Motor neuron (in vitro differentiated cells): ENCODE results near the gene CDC42BPB. TPM values are rescaled to one million over a fixed set of nuclear protein-coding genes. Genes with fewer than 3 reads are reported as not detected.
A peak's percentile ranks its signal among the peaks of the same experiment; 100 is the strongest.
"Not testable (repeated sequence)": the region's sequence is repeated elsewhere in the genome, so short reads cannot be mapped to it uniquely, and the experiment has no call there.

Experiments
- ATAC-seq, 8 experiments: fragments of 200-7000 bp; cut with Tn5 transposase; replicated peaks in 6 of 8; 2 replicates each; pipeline ENCODE4 v1.8.0; 2021; ENCODE audit warnings: mild to moderate bottlenecking in 8 of 8, moderate library complexity in 8 of 8
- H3K27ac ChIP-seq, 2 donors: fragments of 250-450 bp; sonication (Bioruptor Pico); 2 replicates each; pipeline ENCODE4 v1.9.0; 2021; ENCODE audit warnings: antibody characterized with exemption in 2 of 2, mild to moderate bottlenecking in 2 of 2, moderate library complexity in 1 of 2
- H3K4me1 ChIP-seq, 2 donors: fragments of 250-450 bp; sonication (Bioruptor Pico); replicated peaks in 1 of 2; 2 replicates each; pipeline ENCODE4 v1.6.1; 2021; ENCODE audit warnings: antibody characterized with exemption in 2 of 2, mild to moderate bottlenecking in 2 of 2, moderate library complexity in 1 of 2
- H3K4me3 ChIP-seq, 5 donors: fragments of 250-450 bp; sonication (Bioruptor Pico); 2 replicates each; pipeline ENCODE4 v1.9.0; 2021; ENCODE audit warnings: antibody characterized with exemption in 5 of 5, mild to moderate bottlenecking in 5 of 5, moderate library complexity in 4 of 5
- WGBS, 10 experiments: fragments of 450-650 bp; shearing (Covaris generic); methylation state at CpG; one replicate each; pipeline ENCODE4 v1.0.0; 2022; 5-methylcytosine and 5-hydroxymethylcytosine counted together
- in situ Hi-C, 9 experiments: fragments of 400-800 bp; cut with MboI; loops; one replicate each; pipeline ENCODE4 v1.15.0; 2021; ENCODE audit warnings: low sequenced_read_pairs in 9 of 9, low pct_unique_long_range_greater_than_20kb in 2 of 9; ENCODE audit not compliant: unreplicated experiment in 9 of 9
- total RNA-seq, 8 experiments: library from RNA; unstranded; fragments of 300-600 nt; gene quantifications; 2 replicates each; pipeline versions ENCODE4 v1.2.3 to v1.2.4, GENCODE V29; 2022

Gene CDC42BPB
- total RNA-seq, 8 experiments from 2014 or later, result 36.9 to 102 (median 56.4) TPM

DNA sequence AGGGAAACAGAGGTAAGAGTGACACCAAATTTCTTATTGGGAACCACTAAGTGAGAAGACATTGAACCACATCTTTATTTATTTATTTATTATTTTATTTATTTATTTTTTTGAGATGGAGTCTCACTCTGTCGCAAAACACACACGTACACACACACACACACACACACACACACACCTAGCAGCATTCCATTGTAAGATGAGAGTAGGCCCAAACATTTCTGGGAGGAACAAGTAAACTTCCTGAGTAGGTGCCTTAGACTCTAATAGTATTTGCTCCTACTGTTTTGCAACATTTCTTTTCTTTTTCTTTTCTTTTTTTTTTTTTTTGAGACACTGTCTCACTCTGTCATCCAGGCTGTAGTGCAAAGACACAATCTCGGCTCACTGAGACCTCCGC is 7.1 kb upstream of the CDC42BPB start:
- no peak overlapping the region for H3K27ac ChIP-seq
- H3K4me3 ChIP-seq, result no peak overlapping the region
- 77 to 100% (median 91%) methylated on average over 2 to 4 of the region's 4 CpGs; no CpG with 5 or more reads in 3 of the 10 experiments for WGBS, 10 experiments
- in situ Hi-C loops, result no loop called here
- no peak for ATAC-seq
- H3K4me1 ChIP-seq, result no peaks in the 10 kb centered on the region

- no peak overlapping the region for H3K4me3 ChIP-seq
- in situ Hi-C loops, result no loop called here
- no peak for ATAC-seq
- no peak overlapping the region for H3K27ac ChIP-seq
- 60 to 83% (median 67%) methylated on average over 1 to 5 of the region's 6 CpGs; no CpG with 5 or more reads in 4 of the 10 experiments for WGBS, 10 experiments
- peaks cover 7 to 10% of the 10 kb centered on the region in 2 donors for H3K4me1 ChIP-seq
These were observed 4.2 kb upstream of the CDC42BPB start for GRCh38 chr14:103061482-103061976.

GRCh38 chr14:103059556-103059955 is 2.2 kb upstream of the CDC42BPB start:
- H3K27ac ChIP-seq, result no peak overlapping the region
- no peak overlapping the region for H3K4me3 ChIP-seq
- in situ Hi-C loops, result no loop called here
- no peak for ATAC-seq
- peaks cover 14 to 19% of the 10 kb centered on the region in 2 donors for H3K4me1 ChIP-seq
- WGBS, 10 experiments, result 71 to 100% (median 77%) methylated on average over 1 to 3 of the region's 5 CpGs; no CpG with 5 or more reads in 5 of the 10 experiments

- H3K4me3 ChIP-seq, result peak overlapping the region; percentile 67 to 93 (median 84)
- H3K4me1 ChIP-seq, result peaks cover 14 to 19% of the 10 kb centered on the region in 2 donors
- peak; percentile 0 to 19 (median 5) for ATAC-seq
- WGBS, 10 experiments, result 23 to 100% (median 63%) methylated on average over 1 to 11 of the region's 39 CpGs; no CpG with 5 or more reads in 2 of the 10 experiments
- H3K27ac ChIP-seq, result peak overlapping the region in 1 of 2 donors; percentile 26
- in situ Hi-C loops, result no loop called here
These were observed 1.1 kb upstream of the CDC42BPB start for GRCh38 chr14:103058164-103059055.

DNA sequence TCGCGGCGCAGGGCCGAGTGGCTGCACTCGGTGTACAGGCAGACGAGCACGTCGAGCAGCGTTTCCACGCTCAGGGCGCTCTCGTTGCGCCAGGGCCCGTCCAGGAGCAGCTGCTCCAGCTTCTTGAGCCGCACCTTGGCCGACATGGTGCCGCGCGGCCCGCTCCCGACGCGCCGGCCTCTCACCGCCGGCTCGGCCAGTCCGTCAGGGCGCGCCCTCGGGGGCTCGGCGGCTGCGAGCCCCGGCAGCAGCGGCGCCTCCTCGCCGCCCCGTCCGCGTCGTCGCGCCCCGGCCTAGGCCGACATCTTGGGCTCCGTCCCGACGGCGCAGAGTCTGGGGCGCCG is 349 bp downstream of the CDC42BPB start:
- peak in 4 of 8 experiments; percentile 8 to 29 (median 26) for ATAC-seq
- WGBS, 10 experiments, result 0% methylated on average over 1 to 21 of the region's 53 CpGs; no CpG with 5 or more reads in 8 of the 10 experiments
- H3K27ac ChIP-seq, result peak overlapping the region; percentile 77 to 85

DNA sequence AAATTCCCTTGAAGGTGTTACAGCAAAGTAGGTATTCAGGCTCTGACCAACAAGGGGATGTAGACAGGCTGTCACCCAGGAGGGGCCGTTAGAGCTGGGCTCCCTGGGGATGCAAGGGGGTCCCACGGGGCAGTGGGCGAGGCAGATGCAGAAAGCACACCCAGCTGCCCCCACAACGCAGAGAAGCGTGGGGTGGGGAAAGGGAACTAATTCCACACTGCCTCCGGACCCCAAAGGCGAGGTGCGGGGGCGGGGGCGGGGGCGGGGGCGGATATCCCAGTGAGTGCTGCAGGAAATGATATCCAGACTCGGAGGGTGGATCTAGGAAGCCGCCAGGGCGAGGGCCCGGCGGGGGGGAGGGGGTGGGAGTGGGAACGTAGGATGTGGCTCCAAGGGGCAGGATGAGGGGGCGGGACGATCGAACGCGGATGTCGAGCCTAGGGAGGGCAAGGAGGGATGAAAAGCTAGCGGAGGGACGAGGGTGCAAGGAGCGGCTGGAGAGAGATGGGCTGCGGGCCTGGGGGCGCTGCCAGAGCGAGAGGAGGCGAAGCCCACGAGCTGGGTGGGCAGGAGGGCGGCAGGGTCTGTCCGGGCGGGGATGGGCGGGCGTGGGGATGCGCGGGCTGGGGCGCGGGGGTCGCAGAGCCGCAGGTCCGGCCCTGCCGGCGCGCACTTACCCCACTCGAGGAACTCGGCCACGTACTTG is 874 bp downstream of the CDC42BPB start:
- in situ Hi-C loops, result no loop called here
- Histone ChIP-seq H3K27ac (peak overlapping the region; percentile 77 to 85), H3K4me1 (peaks cover 14 to 19% of the 10 kb centered on the region in 2 donors), H3K4me3 (peak overlapping the region; percentile 67 to 93 (median 84))
- peak in 7 of 8 experiments; percentile 0 to 25 (median 6) for ATAC-seq
- WGBS, 10 experiments, result 0% methylated on average over 1 of the region's 50 CpGs; no CpG with 5 or more reads in 9 of the 10 experiments

More for the DNA sequence above, 349 bp downstream of the CDC42BPB start:
- H3K4me3 ChIP-seq, result peak overlapping the region; percentile 67 to 93 (median 84)
- H3K4me1 ChIP-seq, result peaks cover 14 to 19% of the 10 kb centered on the region in 2 donors
- in situ Hi-C loops, result no loop called here

- Histone ChIP-seq H3K4me1 (peaks cover 14 to 19% of the 10 kb centered on the region in 2 donors), H3K27ac (no peak overlapping the region), H3K4me3 (peak overlapping the region; percentile 67 to 93 (median 84))
- ATAC-seq, result no peak
- in situ Hi-C loops, result no loop called here
- 33 to 93% (median 78%) methylated on average over 2 to 7 of the region's 8 CpGs for WGBS, 10 experiments
These were observed 1.7 kb downstream of the CDC42BPB start for GRCh38 chr14:103055695-103056094.

- H3K27ac ChIP-seq, result no peak overlapping the region
- peaks cover 8 to 9% of the 10 kb centered on the region in 2 donors for H3K4me1 ChIP-seq
- no peak for ATAC-seq
- in situ Hi-C loops, result no loop called here
- no peak overlapping the region for H3K4me3 ChIP-seq
- 60 to 100% (median 79%) methylated on average over 1 to 8 of the region's 10 CpGs; no CpG with 5 or more reads in 3 of the 10 experiments for WGBS, 10 experiments
These were observed 4.9 kb downstream of the CDC42BPB start for GRCh38 chr14:103052407-103052806.

DNA sequence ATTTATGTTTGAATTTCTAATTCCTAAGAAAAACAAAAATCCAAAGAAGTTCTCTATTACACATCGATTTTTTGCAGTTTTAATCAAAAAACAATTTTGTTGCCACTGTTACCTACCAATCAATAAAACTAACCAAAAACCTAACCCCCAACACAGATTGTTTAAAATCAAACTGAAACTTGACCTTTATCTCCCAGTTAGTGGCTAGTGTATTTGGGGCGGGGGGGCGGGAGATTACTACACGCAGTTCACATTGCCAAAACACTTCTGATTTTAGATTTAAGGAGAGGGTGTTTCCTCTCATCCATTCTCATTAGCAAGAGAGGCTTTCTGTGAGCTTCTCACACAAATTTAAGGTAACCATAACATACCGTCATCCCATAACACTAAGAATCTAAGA is 6.4 kb downstream of the CDC42BPB start:
- ATAC-seq, result no peak
- in situ Hi-C loops, result no loop called here
- 87 to 100% (median 94%) methylated on average over 1 to 5 of the region's 5 CpGs; no CpG with 5 or more reads in 2 of the 10 experiments for WGBS, 10 experiments
- H3K27ac ChIP-seq, result no peak overlapping the region
- no peak overlapping the region for H3K4me3 ChIP-seq
- H3K4me1 ChIP-seq, result peaks cover 8 to 9% of the 10 kb centered on the region in 2 donors

DNA sequence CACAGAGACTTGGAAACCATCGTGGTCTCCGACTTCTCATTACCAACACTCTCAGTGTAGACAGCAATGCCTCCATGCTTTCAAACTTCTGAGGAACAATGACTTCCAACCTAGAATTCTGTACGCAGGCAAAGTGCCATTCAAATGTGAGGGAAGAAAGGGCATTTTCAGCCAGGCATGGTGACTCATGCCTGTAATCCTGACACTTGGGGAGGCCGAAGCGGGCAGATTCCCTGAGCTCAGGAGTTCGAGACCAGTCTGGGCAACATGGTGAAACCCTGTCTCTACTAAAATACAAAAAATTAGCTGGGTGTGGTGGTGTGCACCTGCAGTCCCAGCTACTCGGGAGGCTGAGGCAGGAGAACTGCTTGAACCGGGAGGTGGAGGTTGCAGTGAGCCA is 9.9 kb downstream of the CDC42BPB start:
- 62 to 100% (median 82%) methylated on average over 2 to 4 of the region's 8 CpGs; no CpG with 5 or more reads in 5 of the 10 experiments for whole genome bisulfite sequencing, 10 experiments
- H3K27ac ChIP-seq, ATAC-seq, H3K4me3 ChIP-seq, in situ Hi-C loops: not testable (repeated sequence)
- peaks cover 0 to 12% of the 10 kb centered on the region in 2 donors for H3K4me1 ChIP-seq

DNA sequence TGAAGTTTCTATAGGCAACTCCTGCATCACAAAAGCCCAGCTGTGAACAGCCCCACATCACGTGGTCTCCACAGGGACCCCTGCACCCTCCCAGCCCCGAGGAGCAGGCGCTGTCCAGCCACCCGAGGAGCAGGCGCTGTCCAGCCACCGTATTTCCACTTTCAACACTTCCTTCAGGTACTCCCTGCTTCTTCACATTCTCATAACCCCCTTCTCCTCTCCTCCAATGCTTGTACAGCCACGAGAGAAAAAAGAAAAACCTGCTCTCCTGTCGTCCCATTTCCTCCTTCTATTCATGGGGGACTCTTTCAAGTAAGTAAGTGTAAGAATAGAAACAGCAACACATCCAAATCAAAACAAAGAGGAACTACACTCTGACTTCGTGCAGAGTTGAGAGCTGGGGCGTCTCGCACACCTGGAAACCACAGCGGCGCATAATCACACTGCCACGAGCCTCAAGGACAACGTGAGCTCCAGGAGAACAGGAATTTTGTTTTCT is 11.9 kb downstream of the CDC42BPB start:
- no peak overlapping the region for H3K27ac ChIP-seq
- peaks cover 0 to 12% of the 10 kb centered on the region in 2 donors for H3K4me1 ChIP-seq
- in situ Hi-C loops, result no loop called here
- no peak overlapping the region for H3K4me3 ChIP-seq
- ATAC-seq, result peak in 1 of 8 experiments; percentile 31
- WGBS, 10 experiments, result 20 to 100% (median 44%) methylated on average over 1 to 11 of the region's 15 CpGs

- Histone ChIP-seq H3K4me1 (peaks cover 0 to 12% of the 10 kb centered on the region in 2 donors), H3K27ac (no peak overlapping the region), H3K4me3 (no peak overlapping the region)
- ATAC-seq, result no peak
- in situ Hi-C loops, result no loop called here
- 85 to 100% (median 94%) methylated on average over 2 to 8 of the region's 8 CpGs for WGBS, 10 experiments
These were observed 13.9 kb downstream of the CDC42BPB start for GRCh38 chr14:103043257-103044015.
